Liver (tissue), 3 donors: ENCODE measurements around the gene HMX1.

Experiments
- EGR1 ChIP-seq, 2 donors: IDR thresholded peaks; 2 replicates each; pipeline ENCODE4 v1.6.1; 2016 to 2018; ENCODE audit warnings: antibody characterized with exemption in 2 of 2, low read depth in 2 of 2
- GABPA ChIP-seq, 2 donors: IDR thresholded peaks in 1 of 2; conservative IDR thresholded peaks in 1 of 2; 2 replicates each; pipeline ENCODE4 v1.6.1; 2016; ENCODE audit warnings: antibody characterized with exemption in 2 of 2, mild to moderate bottlenecking in 1 of 2, moderate library complexity in 1 of 2
- HNF4G ChIP-seq: IDR thresholded peaks from 2 replicates; pipeline ENCODE4 v1.6.1; 2016; ENCODE audit warnings: antibody characterized with exemption
- NR2F2 ChIP-seq: IDR thresholded peaks from 2 replicates; pipeline ENCODE4 v1.6.1; 2016; ENCODE audit warnings: antibody characterized with exemption
- RAD21 ChIP-seq, 2 donors: IDR thresholded peaks; 2 replicates each; pipeline ENCODE4 v1.6.1; 2016; ENCODE audit warnings: antibody characterized with exemption in 2 of 2, mild to moderate bottlenecking in 2 of 2
- REST ChIP-seq: IDR thresholded peaks from 2 replicates; pipeline ENCODE4 v1.6.1; 2016; ENCODE audit warnings: antibody characterized with exemption, mild to moderate bottlenecking
- TAF1 ChIP-seq: conservative IDR thresholded peaks from 2 replicates; pipeline ENCODE4 v1.6.1; 2016; ENCODE audit warnings: antibody characterized with exemption, mild to moderate bottlenecking
- YY1 ChIP-seq: IDR thresholded peaks from 2 replicates; pipeline ENCODE4 v1.6.1; 2016; ENCODE audit warnings: antibody characterized with exemption, mild to moderate bottlenecking
- ZBTB33 ChIP-seq: IDR thresholded peaks from 2 replicates; pipeline ENCODE4 v1.6.1; 2016; ENCODE audit warnings: antibody characterized with exemption
- TF ChIP-seq, protein P1 (sequence below): fragments of 150-350 bp; IDR thresholded peaks from 2 replicates; pipeline ENCODE4 v1.5.1; 2017; ENCODE audit warnings: improper control_type of control experiment, low read depth, low read length; ENCODE audit not compliant: missing input control
- TF ChIP-seq, protein P2 (sequence below): IDR thresholded peaks from 2 replicates; pipeline ENCODE4 v1.6.1; 2016; ENCODE audit warnings: antibody characterized with exemption
- donor health status: healthy.
- donor health status: healthy.

GRCh38 chr4:8844976-8845690 is 26.5 kb downstream of the HMX1 start:
- TF ChIP-seq ZBTB33 (no peak), YY1 (no peak), REST (no peak), NR2F2 (no peak), RAD21 (IDR thresholded peaks at IDR 0.05) (no peak), GABPA (IDR thresholded peaks at IDR 0.05 in 1 of 2, conservative IDR thresholded peaks at IDR 0.05 in 1 of 2) (no peak), TAF1 (no peak), EGR1 (IDR thresholded peaks at IDR 0.05; ENCODE audit: low read depth in 2 of 2) (no peak), HNF4G (no peak)
- TF ChIP-seq, protein P1, sequence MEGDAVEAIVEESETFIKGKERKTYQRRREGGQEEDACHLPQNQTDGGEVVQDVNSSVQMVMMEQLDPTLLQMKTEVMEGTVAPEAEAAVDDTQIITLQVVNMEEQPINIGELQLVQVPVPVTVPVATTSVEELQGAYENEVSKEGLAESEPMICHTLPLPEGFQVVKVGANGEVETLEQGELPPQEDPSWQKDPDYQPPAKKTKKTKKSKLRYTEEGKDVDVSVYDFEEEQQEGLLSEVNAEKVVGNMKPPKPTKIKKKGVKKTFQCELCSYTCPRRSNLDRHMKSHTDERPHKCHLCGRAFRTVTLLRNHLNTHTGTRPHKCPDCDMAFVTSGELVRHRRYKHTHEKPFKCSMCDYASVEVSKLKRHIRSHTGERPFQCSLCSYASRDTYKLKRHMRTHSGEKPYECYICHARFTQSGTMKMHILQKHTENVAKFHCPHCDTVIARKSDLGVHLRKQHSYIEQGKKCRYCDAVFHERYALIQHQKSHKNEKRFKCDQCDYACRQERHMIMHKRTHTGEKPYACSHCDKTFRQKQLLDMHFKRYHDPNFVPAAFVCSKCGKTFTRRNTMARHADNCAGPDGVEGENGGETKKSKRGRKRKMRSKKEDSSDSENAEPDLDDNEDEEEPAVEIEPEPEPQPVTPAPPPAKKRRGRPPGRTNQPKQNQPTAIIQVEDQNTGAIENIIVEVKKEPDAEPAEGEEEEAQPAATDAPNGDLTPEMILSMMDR: no peak
- TF ChIP-seq, protein P2, sequence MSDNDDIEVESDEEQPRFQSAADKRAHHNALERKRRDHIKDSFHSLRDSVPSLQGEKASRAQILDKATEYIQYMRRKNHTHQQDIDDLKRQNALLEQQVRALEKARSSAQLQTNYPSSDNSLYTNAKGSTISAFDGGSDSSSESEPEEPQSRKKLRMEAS: no peak
